ES-I3 (cell line): Measurements from ENCODE around the gene RAB38.
A peak's percentile ranks its signal among the peaks of the same experiment; 100 is the strongest.

Source experiments
- H3K36me3 ChIP-seq: 2 replicates; pipeline ENCODE4 v1.6.1; 2013; ENCODE audit warnings: mild to moderate bottlenecking, low read length, control low read depth, moderate library complexity; ENCODE audit not compliant: insufficient read depth
- H3K4me1 ChIP-seq: 2 replicates; pipeline ENCODE4 v1.6.1; 2013; ENCODE audit warnings: mild to moderate bottlenecking, control low read depth, low read length; ENCODE audit not compliant: insufficient read depth
- H3K9ac ChIP-seq: 2 replicates; pipeline ENCODE4 v1.6.1; 2013; ENCODE audit warnings: low read depth, mild to moderate bottlenecking, low read length, moderate library complexity
- H3K9me3 ChIP-seq: 2 replicates; pipeline ENCODE4 v1.6.1; 2013; ENCODE audit warnings: mild to moderate bottlenecking, low read length, moderate library complexity; ENCODE audit not compliant: control insufficient read depth, insufficient read depth

Gene RAB38

GRCh38 chr11:88174709-88175568, at the start of gene RAB38:
RAB38 (minus strand) TSS chr11:88175443; CDS start chr11:88175384, 59 bp downstream.
- H3K9ac ChIP-seq = peak within 1 kb of the TSS; percentile 60

GRCh38 chr11:88213406-88213805, 38.2 kb upstream of the RAB38 start:
- H3K36me3 ChIP-seq = no peaks in the 10 kb centered on the region

More at GRCh38 chr11:88174709-88175568, at the start of gene RAB38:
- Histone ChIP-seq H3K9me3 (no peaks in the 10 kb centered on the region), H3K36me3 (no peaks in the 10 kb centered on the region), H3K4me1 (peaks cover 9% of the 10 kb centered on the region; the same call in 1 of the 2 replicates)

GRCh38 chr11:88212300-88212699, 37.1 kb upstream of the RAB38 start:
- Histone ChIP-seq H3K9ac (no peak overlapping the region), H3K36me3 (no peaks in the 10 kb centered on the region), H3K4me1 (no peaks in the 10 kb centered on the region), H3K9me3 (no peaks in the 10 kb centered on the region; the same call in 1 of the 2 replicates)

More at GRCh38 chr11:88213406-88213805, 38.2 kb upstream of the RAB38 start:
- H3K4me1 ChIP-seq = no peaks in the 10 kb centered on the region
- H3K9ac ChIP-seq = no peak overlapping the region
- H3K9me3 ChIP-seq = no peaks in the 10 kb centered on the region; the same call in 1 of the 2 replicates

- Histone ChIP-seq H3K9ac (no peak overlapping the region), H3K9me3 (no peaks in the 10 kb centered on the region; the same call in 1 of the 2 replicates), H3K36me3 (no peaks in the 10 kb centered on the region), H3K4me1 (no peaks in the 10 kb centered on the region)
These were observed 33.5 kb upstream of the RAB38 start for GRCh38 chr11:88208745-88209144.

- Histone ChIP-seq H3K36me3 (no peaks in the 10 kb centered on the region), H3K9ac (no peak overlapping the region), H3K9me3 (no peaks in the 10 kb centered on the region), H3K4me1 (no peaks in the 10 kb centered on the region)
These were observed 31.5 kb upstream of the RAB38 start for GRCh38 chr11:88206751-88207150.

GRCh38 chr11:88204353-88204752, 29.1 kb upstream of the RAB38 start:
- Histone ChIP-seq H3K9me3 (no peaks in the 10 kb centered on the region), H3K9ac (no peak overlapping the region), H3K36me3 (no peaks in the 10 kb centered on the region), H3K4me1 (no peaks in the 10 kb centered on the region)

GRCh38 chr11:88203604-88204003, 28.4 kb upstream of the RAB38 start:
- Histone ChIP-seq H3K9ac (no peak overlapping the region), H3K4me1 (no peaks in the 10 kb centered on the region), H3K9me3 (no peaks in the 10 kb centered on the region), H3K36me3 (no peaks in the 10 kb centered on the region)

GRCh38 chr11:88202498-88202897, 27.3 kb upstream of the RAB38 start:
- no peaks in the 10 kb centered on the region for H3K9me3 ChIP-seq
- H3K9ac ChIP-seq = no peak overlapping the region
- no peaks in the 10 kb centered on the region for H3K36me3 ChIP-seq
- H3K4me1 ChIP-seq = no peaks in the 10 kb centered on the region

- Histone ChIP-seq H3K36me3 (no peaks in the 10 kb centered on the region), H3K4me1 (no peaks in the 10 kb centered on the region), H3K9ac (no peak overlapping the region), H3K9me3 (peaks cover 6% of the 10 kb centered on the region; the same call in 1 of the 2 replicates)
These were observed 21.1 kb upstream of the RAB38 start for GRCh38 chr11:88196393-88196792.

- H3K4me1 ChIP-seq = no peaks in the 10 kb centered on the region
- no peaks in the 10 kb centered on the region for H3K36me3 ChIP-seq
- no peak overlapping the region for H3K9ac ChIP-seq
- H3K9me3 ChIP-seq = peaks cover 6% of the 10 kb centered on the region; the same call in 1 of the 2 replicates
These were observed 20.7 kb upstream of the RAB38 start for GRCh38 chr11:88195908-88196307.

- Histone ChIP-seq H3K4me1 (no peaks in the 10 kb centered on the region), H3K9ac (no peak overlapping the region), H3K36me3 (no peaks in the 10 kb centered on the region), H3K9me3 (peaks cover 6% of the 10 kb centered on the region; the same call in 1 of the 2 replicates)
These were observed 19.7 kb upstream of the RAB38 start for GRCh38 chr11:88194990-88195389.

GRCh38 chr11:88193278-88193677, 18.0 kb upstream of the RAB38 start:
- no peaks in the 10 kb centered on the region for H3K4me1 ChIP-seq
- no peak overlapping the region for H3K9ac ChIP-seq
- peaks cover 6% of the 10 kb centered on the region; the same call in 1 of the 2 replicates for H3K9me3 ChIP-seq
- no peaks in the 10 kb centered on the region for H3K36me3 ChIP-seq

GRCh38 chr11:88188932-88189253, 13.7 kb upstream of the RAB38 start:
- Histone ChIP-seq H3K9ac (no peak overlapping the region), H3K36me3 (no peaks in the 10 kb centered on the region), H3K9me3 (no peaks in the 10 kb centered on the region), H3K4me1 (no peaks in the 10 kb centered on the region)

GRCh38 chr11:88188251-88188931, 13.1 kb upstream of the RAB38 start:
- Histone ChIP-seq H3K9me3 (no peaks in the 10 kb centered on the region), H3K4me1 (no peaks in the 10 kb centered on the region), H3K36me3 (no peaks in the 10 kb centered on the region), H3K9ac (no peak overlapping the region)

- H3K9ac ChIP-seq = no peak overlapping the region
- no peaks in the 10 kb centered on the region for H3K9me3 ChIP-seq
- peaks cover 9% of the 10 kb centered on the region; the same call in 1 of the 2 replicates for H3K4me1 ChIP-seq
- no peaks in the 10 kb centered on the region for H3K36me3 ChIP-seq
These were observed 8.0 kb upstream of the RAB38 start for GRCh38 chr11:88183233-88183632.
